WTC11 (cell line): ENCODE results near the gene CCSER1. TPM values are rescaled to one million over a fixed set of nuclear protein-coding genes. Genes with fewer than 3 reads are reported as not detected.

Experiments
- ATAC-seq: fragments of 200-7000 bp; cut with Tn5 transposase; 2 replicates; pipeline ENCODE4 v1.10.0; 2021; ENCODE audit warnings: mild to moderate bottlenecking, moderate library complexity
- CTCF ChIA-PET: fragments of 300-600 bp; sonication (Branson Sonifier 250); formaldehyde crosslinking; loops from one replicate; lab custom pipeline; 2021; ENCODE audit warnings: antibody characterized with exemption; lab: Charles Lee
- POLR2A ChIA-PET: fragments of 350-600 bp; sonication (Branson Sonifier 250); formaldehyde crosslinking; loops from one replicate; lab custom pipeline; 2021; ENCODE audit warnings: antibody characterized with exemption; lab: Charles Lee
- DNase-seq: peaks from one replicate; pipeline ENCODE4 v3.0.0; 2021; ENCODE audit warnings: low spot score
- H3K27ac Mint-ChIP-seq: 2 replicates; pipeline ENCODE4 v1.8.0; 2021; ENCODE audit warnings: mixed read lengths
- H3K27me3 Mint-ChIP-seq: 2 replicates; pipeline ENCODE4 v1.8.0; 2021; ENCODE audit warnings: low read depth, mild to moderate bottlenecking, moderate library complexity, mixed read lengths
- H3K36me3 Mint-ChIP-seq: 2 replicates; pipeline ENCODE4 v1.8.0; 2021; ENCODE audit warnings: mixed read lengths
- H3K4me1 Mint-ChIP-seq: 2 replicates; pipeline ENCODE4 v1.8.0; 2022; ENCODE audit warnings: mixed read lengths
- H3K4me3 Mint-ChIP-seq: 2 replicates; pipeline ENCODE4 v1.8.0; 2021; ENCODE audit warnings: mild to moderate bottlenecking, moderate library complexity, mixed read lengths
- H3K9me3 Mint-ChIP-seq: 2 replicates; pipeline ENCODE4 v1.8.0; 2021; ENCODE audit warnings: mixed read lengths
- ESRRA ChIP-seq: sonication (generic); formaldehyde crosslinking; IDR thresholded peaks from 2 replicates; pipeline ENCODE4 v1.8.1; 2022; ENCODE audit warnings: mild to moderate bottlenecking, missing genetic modification reagents, borderline replicate concordance
- JAZF1 ChIP-seq: fragments of 250-450 bp; sonication (Bioruptor Pico); IDR thresholded peaks from 2 replicates; pipeline ENCODE4 v1.9.0; 2021; ENCODE audit warnings: moderate library complexity, mild to moderate bottlenecking, inconsistent platforms
- KAT7 ChIP-seq: sonication (generic); formaldehyde crosslinking; IDR thresholded peaks from 2 replicates; pipeline ENCODE4 v1.8.1; 2023; ENCODE audit warnings: missing genetic modification reagents, mild to moderate bottlenecking, borderline replicate concordance
- MXD4 ChIP-seq: fragments of 250-450 bp; sonication (Bioruptor Pico); IDR thresholded peaks from 2 replicates; pipeline ENCODE4 v1.8.0; 2021; ENCODE audit warnings: mild to moderate bottlenecking, moderate library complexity, borderline replicate concordance
- NFYB ChIP-seq: sonication (generic); formaldehyde crosslinking; conservative IDR thresholded peaks from 2 replicates; pipeline ENCODE4 v1.8.0; 2022; ENCODE audit warnings: low read depth, missing genetic modification reagents
- NR2C2 ChIP-seq: sonication (generic); formaldehyde crosslinking; IDR thresholded peaks from 2 replicates; pipeline ENCODE4 v1.8.0; 2022; ENCODE audit warnings: mild to moderate bottlenecking, missing genetic modification reagents
- OVOL2 ChIP-seq: fragments of 250-450 bp; sonication (Bioruptor Pico); IDR thresholded peaks from 2 replicates; pipeline ENCODE4 v1.9.0; 2021; ENCODE audit warnings: mild to moderate bottlenecking, borderline replicate concordance
- RELA ChIP-seq: sonication (generic); formaldehyde crosslinking; IDR thresholded peaks from 2 replicates; pipeline ENCODE4 v1.8.1; 2022; ENCODE audit warnings: missing genetic modification reagents, mild to moderate bottlenecking, borderline replicate concordance
- SOX15 ChIP-seq: fragments of 250-450 bp; sonication (Bioruptor Pico); IDR thresholded peaks from 2 replicates; pipeline ENCODE4 v1.9.0; 2021; ENCODE audit warnings: mild to moderate bottlenecking
- TEAD4 ChIP-seq: sonication (generic); formaldehyde crosslinking; IDR thresholded peaks from 2 replicates; pipeline ENCODE4 v1.8.0; 2022; ENCODE audit warnings: mild to moderate bottlenecking, missing genetic modification reagents
- ZBTB21 ChIP-seq: sonication (generic); formaldehyde crosslinking; IDR thresholded peaks from 2 replicates; pipeline ENCODE4 v1.8.1; 2023; ENCODE audit warnings: mild to moderate bottlenecking, missing genetic modification reagents, borderline replicate concordance
- ZNF138 ChIP-seq: sonication (generic); formaldehyde crosslinking; conservative IDR thresholded peaks from 2 replicates; pipeline ENCODE4 v1.8.1; 2022; ENCODE audit warnings: mild to moderate bottlenecking, moderate library complexity, missing genetic modification reagents
- ZNF219 ChIP-seq: sonication (generic); formaldehyde crosslinking; IDR thresholded peaks from 2 replicates; pipeline ENCODE4 v1.8.0; 2023; ENCODE audit warnings: missing genetic modification reagents, mild to moderate bottlenecking, borderline replicate concordance
- ZNF317 ChIP-seq: sonication (generic); formaldehyde crosslinking; IDR thresholded peaks from 2 replicates; pipeline ENCODE4 v1.8.1; 2023; ENCODE audit warnings: low read depth, mild to moderate bottlenecking, moderate library complexity, missing genetic modification reagents, borderline replicate concordance
- total RNA-seq: library from RNA; stranded (reverse); gene quantifications from 3 replicates; pipeline ENCODE4 v1.2.3, GENCODE V29; 2021
- TF ChIP-seq, protein P1 (sequence below): sonication (generic); formaldehyde crosslinking; IDR thresholded peaks from 2 replicates; pipeline ENCODE4 v1.8.1; 2022; ENCODE audit warnings: mild to moderate bottlenecking, moderate library complexity, missing genetic modification reagents
- TF ChIP-seq, protein P2 (sequence below): fragments of 250-450 bp; sonication (Bioruptor Pico); IDR thresholded peaks from 2 replicates; pipeline ENCODE4 v1.8.0; 2021; ENCODE audit warnings: mild to moderate bottlenecking
- TF ChIP-seq, protein P3 (sequence below): sonication (generic); formaldehyde crosslinking; conservative IDR thresholded peaks from 2 replicates; pipeline ENCODE4 v1.8.1; 2022; ENCODE audit warnings: mild to moderate bottlenecking, missing genetic modification reagents
- TF ChIP-seq, protein P4 (sequence below): sonication (generic); formaldehyde crosslinking; IDR thresholded peaks from 2 replicates; pipeline ENCODE4 v1.8.1; 2022; ENCODE audit warnings: low read depth, missing genetic modification reagents, borderline replicate concordance
- TF ChIP-seq, protein P5 (sequence below): sonication (generic); formaldehyde crosslinking; IDR thresholded peaks from 2 replicates; pipeline ENCODE4 v1.8.0; 2023; ENCODE audit warnings: missing genetic modification reagents, mild to moderate bottlenecking, borderline replicate concordance
- TF ChIP-seq, protein P6 (sequence below): fragments of 250-450 bp; sonication (Bioruptor Pico); IDR thresholded peaks from 2 replicates; pipeline ENCODE4 v1.9.0; 2021; ENCODE audit warnings: moderate library complexity, mild to moderate bottlenecking, inconsistent platforms, borderline replicate concordance
- TF ChIP-seq, protein P7 (sequence below): sonication (generic); formaldehyde crosslinking; IDR thresholded peaks from 2 replicates; pipeline ENCODE4 v1.8.1; 2023; ENCODE audit warnings: mild to moderate bottlenecking, missing genetic modification reagents

The CCSER1 gene
- total RNA-seq, 1 experiment from 2014 or later: 0.87 TPM

DNA sequence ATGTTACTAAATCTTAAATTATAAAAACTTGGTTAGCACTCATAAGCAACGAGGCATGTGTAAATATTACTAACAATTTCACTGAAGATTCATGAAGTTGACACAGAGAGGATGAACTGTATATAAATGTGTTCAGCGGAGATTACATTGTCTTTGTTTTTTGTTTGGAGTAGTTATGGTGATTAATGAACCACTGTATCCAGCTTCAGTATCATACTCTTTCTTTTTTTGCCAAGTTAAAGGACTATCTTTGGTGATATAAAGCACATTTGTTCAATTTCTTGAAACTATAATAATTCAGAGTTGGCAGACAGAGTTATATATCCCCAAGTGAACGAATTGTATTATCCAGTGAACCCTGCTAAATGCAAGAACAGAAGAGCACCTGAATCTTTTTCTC is 497.6 kb downstream of the CCSER1 start:
- ChIA-PET CTCF (no interaction called here), POLR2A (no interaction called here)
- H3K27me3 Mint-ChIP-seq: no peaks in the 10 kb centered on the region
- H3K9me3 Mint-ChIP-seq: peaks cover 8% of the 10 kb centered on the region
- H3K27ac Mint-ChIP-seq: no peak overlapping the region
- no peak overlapping the region for H3K4me3 Mint-ChIP-seq
- no peaks in the 10 kb centered on the region for H3K36me3 Mint-ChIP-seq
- peaks cover 13% of the 10 kb centered on the region for H3K4me1 Mint-ChIP-seq
- no peak for ATAC-seq
- TF ChIP-seq, protein P1, sequence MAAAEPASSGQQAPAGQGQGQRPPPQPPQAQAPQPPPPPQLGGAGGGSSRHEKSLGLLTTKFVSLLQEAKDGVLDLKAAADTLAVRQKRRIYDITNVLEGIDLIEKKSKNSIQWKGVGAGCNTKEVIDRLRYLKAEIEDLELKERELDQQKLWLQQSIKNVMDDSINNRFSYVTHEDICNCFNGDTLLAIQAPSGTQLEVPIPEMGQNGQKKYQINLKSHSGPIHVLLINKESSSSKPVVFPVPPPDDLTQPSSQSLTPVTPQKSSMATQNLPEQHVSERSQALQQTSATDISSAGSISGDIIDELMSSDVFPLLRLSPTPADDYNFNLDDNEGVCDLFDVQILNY (CRISPR knock-in tag): no peak
- no peak for TF ChIP-seq ZNF138
- no peak for TF ChIP-seq SOX15 (CRISPR knock-in tag)
- TF ChIP-seq TEAD4 (CRISPR knock-in tag): no peak
- TF ChIP-seq, protein P2, sequence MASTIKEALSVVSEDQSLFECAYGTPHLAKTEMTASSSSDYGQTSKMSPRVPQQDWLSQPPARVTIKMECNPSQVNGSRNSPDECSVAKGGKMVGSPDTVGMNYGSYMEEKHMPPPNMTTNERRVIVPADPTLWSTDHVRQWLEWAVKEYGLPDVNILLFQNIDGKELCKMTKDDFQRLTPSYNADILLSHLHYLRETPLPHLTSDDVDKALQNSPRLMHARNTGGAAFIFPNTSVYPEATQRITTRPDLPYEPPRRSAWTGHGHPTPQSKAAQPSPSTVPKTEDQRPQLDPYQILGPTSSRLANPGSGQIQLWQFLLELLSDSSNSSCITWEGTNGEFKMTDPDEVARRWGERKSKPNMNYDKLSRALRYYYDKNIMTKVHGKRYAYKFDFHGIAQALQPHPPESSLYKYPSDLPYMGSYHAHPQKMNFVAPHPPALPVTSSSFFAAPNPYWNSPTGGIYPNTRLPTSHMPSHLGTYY: no peak
- TF ChIP-seq ZNF219 (CRISPR knock-in tag): no peak
- TF ChIP-seq ESRRA (CRISPR knock-in tag): no peak
- TF ChIP-seq, protein P3, sequence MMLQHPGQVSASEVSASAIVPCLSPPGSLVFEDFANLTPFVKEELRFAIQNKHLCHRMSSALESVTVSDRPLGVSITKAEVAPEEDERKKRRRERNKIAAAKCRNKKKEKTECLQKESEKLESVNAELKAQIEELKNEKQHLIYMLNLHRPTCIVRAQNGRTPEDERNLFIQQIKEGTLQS (CRISPR knock-in tag): no peak
- TF ChIP-seq NFYB (CRISPR knock-in tag): no peak
- TF ChIP-seq NR2C2 (CRISPR knock-in tag): no peak
- no peak for TF ChIP-seq RELA (CRISPR knock-in tag)
- no peak for TF ChIP-seq OVOL2 (CRISPR knock-in tag)
- TF ChIP-seq, protein P4, sequence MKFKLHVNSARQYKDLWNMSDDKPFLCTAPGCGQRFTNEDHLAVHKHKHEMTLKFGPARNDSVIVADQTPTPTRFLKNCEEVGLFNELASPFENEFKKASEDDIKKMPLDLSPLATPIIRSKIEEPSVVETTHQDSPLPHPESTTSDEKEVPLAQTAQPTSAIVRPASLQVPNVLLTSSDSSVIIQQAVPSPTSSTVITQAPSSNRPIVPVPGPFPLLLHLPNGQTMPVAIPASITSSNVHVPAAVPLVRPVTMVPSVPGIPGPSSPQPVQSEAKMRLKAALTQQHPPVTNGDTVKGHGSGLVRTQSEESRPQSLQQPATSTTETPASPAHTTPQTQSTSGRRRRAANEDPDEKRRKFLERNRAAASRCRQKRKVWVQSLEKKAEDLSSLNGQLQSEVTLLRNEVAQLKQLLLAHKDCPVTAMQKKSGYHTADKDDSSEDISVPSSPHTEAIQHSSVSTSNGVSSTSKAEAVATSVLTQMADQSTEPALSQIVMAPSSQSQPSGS: no peak
- TF ChIP-seq JAZF1 (CRISPR knock-in tag): no peak
- no peak for TF ChIP-seq ZNF317 (CRISPR knock-in tag)
- DNase-seq: no peak

DNA sequence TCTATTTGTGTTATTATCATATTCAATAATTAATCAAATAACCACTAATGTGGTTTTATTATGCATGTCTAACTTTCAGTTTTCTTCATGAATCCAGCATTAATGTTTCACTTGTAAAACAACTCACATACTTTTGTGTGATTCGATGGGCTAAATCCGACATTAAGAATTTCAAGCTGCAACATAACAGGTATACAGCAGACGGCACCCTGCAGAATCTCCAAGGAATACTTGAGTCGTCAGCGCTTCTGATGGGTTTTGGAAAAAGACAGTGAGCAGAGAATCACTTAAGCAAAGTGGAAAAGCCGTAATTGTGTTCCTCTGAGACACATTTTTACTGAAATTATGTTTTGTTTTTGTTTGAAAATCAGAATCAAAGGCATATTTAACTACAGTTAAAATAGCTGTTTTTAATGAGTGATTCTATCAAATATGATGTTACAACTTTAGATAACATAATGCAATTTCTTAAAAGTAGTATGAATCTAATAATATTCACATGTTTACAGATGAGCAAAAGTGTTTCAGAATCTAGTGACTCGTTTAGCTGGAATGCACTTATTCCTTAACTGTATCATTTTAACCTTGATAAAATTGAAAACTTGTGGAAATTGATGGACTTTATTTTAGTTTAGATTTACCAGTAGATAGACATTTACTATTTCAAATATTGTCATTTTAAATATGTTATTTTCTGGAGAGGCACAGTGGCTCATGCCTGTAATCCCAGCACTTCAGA is 514.8 kb downstream of the CCSER1 start:
- H3K27me3 Mint-ChIP-seq: no peaks in the 10 kb centered on the region
- H3K4me3 Mint-ChIP-seq: no peak overlapping the region
- POLR2A ChIA-PET: no interaction called here
- no peaks in the 10 kb centered on the region for H3K36me3 Mint-ChIP-seq
- ATAC-seq (peak; percentile 51; the same call in 1 of the 2 replicates), DNase-seq (no peak)
- no peaks in the 10 kb centered on the region for H3K9me3 Mint-ChIP-seq
- CTCF ChIA-PET: no interaction called here
- H3K4me1 Mint-ChIP-seq: no peaks in the 10 kb centered on the region
- no peak overlapping the region for H3K27ac Mint-ChIP-seq
- TF ChIP-seq KAT7 (CRISPR knock-in tag): no peak
- TF ChIP-seq, protein P5, sequence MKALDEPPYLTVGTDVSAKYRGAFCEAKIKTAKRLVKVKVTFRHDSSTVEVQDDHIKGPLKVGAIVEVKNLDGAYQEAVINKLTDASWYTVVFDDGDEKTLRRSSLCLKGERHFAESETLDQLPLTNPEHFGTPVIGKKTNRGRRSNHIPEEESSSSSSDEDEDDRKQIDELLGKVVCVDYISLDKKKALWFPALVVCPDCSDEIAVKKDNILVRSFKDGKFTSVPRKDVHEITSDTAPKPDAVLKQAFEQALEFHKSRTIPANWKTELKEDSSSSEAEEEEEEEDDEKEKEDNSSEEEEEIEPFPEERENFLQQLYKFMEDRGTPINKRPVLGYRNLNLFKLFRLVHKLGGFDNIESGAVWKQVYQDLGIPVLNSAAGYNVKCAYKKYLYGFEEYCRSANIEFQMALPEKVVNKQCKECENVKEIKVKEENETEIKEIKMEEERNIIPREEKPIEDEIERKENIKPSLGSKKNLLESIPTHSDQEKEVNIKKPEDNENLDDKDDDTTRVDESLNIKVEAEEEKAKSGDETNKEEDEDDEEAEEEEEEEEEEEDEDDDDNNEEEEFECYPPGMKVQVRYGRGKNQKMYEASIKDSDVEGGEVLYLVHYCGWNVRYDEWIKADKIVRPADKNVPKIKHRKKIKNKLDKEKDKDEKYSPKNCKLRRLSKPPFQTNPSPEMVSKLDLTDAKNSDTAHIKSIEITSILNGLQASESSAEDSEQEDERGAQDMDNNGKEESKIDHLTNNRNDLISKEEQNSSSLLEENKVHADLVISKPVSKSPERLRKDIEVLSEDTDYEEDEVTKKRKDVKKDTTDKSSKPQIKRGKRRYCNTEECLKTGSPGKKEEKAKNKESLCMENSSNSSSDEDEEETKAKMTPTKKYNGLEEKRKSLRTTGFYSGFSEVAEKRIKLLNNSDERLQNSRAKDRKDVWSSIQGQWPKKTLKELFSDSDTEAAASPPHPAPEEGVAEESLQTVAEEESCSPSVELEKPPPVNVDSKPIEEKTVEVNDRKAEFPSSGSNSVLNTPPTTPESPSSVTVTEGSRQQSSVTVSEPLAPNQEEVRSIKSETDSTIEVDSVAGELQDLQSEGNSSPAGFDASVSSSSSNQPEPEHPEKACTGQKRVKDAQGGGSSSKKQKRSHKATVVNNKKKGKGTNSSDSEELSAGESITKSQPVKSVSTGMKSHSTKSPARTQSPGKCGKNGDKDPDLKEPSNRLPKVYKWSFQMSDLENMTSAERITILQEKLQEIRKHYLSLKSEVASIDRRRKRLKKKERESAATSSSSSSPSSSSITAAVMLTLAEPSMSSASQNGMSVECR (CRISPR knock-in tag): no peak
- no peak for TF ChIP-seq ZBTB21
- TF ChIP-seq MXD4 (CRISPR knock-in tag): no peak
- TF ChIP-seq, protein P6, sequence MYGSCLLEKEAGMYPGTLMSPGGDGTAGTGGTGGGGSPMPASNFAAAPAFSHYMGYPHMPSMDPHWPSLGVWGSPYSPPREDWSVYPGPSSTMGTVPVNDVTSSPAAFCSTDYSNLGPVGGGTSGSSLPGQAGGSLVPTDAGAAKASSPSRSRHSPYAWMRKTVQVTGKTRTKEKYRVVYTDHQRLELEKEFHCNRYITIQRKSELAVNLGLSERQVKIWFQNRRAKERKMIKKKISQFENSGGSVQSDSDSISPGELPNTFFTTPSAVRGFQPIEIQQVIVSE (CRISPR knock-in tag): no peak
- TF ChIP-seq, protein P7, sequence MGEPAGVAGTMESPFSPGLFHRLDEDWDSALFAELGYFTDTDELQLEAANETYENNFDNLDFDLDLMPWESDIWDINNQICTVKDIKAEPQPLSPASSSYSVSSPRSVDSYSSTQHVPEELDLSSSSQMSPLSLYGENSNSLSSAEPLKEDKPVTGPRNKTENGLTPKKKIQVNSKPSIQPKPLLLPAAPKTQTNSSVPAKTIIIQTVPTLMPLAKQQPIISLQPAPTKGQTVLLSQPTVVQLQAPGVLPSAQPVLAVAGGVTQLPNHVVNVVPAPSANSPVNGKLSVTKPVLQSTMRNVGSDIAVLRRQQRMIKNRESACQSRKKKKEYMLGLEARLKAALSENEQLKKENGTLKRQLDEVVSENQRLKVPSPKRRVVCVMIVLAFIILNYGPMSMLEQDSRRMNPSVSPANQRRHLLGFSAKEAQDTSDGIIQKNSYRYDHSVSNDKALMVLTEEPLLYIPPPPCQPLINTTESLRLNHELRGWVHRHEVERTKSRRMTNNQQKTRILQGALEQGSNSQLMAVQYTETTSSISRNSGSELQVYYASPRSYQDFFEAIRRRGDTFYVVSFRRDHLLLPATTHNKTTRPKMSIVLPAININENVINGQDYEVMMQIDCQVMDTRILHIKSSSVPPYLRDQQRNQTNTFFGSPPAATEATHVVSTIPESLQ (CRISPR knock-in tag): no peak
- TF ChIP-seq OVOL2 (CRISPR knock-in tag): no peak
- TF ChIP-seq, all 79 proteins: peak for 0
